Iris pigment epithelial cell (primary cell): ENCODE data around the gene COX10.
"Not testable (repeated sequence)": the region's sequence is repeated elsewhere in the genome, so short reads cannot be mapped to it uniquely, and the experiment has no call there.

ENCODE experiments used
- DNase-seq: peaks from one replicate; pipeline ENCODE4 v3.0.0-alpha.2; 2011; ENCODE audit warnings: low read depth

The COX10 gene

GRCh38 chr17:14179951-14180350 lies 110.6 kb downstream of the COX10 start:
- not testable (repeated sequence) for DNase-seq

- DNase-seq: not testable (repeated sequence)
Observed at GRCh38 chr17:14182084-14182483, 112.8 kb downstream of the COX10 start.

GRCh38 chr17:14184536-14184935 lies 115.2 kb downstream of the COX10 start:
- not testable (repeated sequence) for DNase-seq

- not testable (repeated sequence) for DNase-seq
Observed at GRCh38 chr17:14186443-14186842, 117.1 kb downstream of the COX10 start.

DNA sequence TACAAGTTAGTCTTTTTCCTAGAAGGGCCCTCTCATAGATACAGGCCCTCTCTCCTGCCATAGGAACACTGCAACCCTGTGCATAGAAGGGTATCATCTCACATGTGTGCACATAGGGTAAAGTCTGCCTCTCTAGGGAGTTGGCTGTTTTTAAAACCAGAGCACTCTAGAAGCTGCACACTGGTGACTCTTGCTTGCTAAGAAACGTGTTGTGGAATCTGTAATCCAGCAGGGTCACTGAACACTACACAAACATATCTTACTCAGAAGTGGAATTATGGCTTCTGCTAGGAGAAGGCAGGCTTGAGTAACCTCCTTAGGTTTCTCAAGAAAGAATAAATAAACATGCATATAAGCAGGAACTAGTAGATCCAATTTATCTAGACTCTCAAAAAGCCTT lies 121.5 kb downstream of the COX10 start:
- DNase-seq: peak; percentile 47

DNA sequence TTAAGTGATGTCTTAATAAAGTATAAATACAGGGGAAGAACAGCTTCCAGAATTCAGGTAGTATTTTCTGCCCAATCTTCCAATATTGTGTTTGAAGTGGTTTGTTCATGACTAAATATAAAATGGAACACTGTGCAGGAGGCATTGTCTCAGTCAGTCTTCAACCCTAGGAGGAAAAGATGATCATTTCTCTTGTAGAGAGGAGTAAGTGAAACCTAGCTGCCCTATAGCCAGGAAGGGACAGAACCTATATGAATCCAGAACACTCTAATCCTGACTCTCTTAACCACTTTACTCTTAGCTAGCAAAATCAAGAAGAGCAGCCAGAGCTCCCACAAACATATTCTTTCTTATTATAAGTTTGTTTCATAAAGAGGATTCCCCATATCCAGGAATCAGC lies 122.2 kb downstream of the COX10 start:
- not testable (repeated sequence) for DNase-seq

DNA sequence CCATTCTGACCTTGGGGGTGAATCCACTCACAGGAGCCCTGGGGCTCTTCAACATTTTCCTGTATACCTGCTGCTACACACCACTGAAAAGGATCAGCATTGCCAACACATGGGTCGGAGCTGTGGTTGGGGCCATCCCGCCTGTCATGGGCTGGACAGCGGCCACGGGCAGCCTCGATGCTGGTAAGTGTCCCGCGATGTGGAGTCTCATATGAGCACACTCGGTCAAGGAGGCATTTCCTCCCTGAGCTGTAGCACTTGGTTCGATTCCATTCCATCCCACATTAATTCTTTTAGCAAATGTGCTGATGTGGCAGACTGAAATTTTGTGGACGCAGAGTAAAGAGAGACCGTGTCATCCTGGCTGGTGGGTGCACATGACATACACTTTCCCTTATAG lies 122.7 kb downstream of the COX10 start:
- DNase-seq: not testable (repeated sequence)

DNA sequence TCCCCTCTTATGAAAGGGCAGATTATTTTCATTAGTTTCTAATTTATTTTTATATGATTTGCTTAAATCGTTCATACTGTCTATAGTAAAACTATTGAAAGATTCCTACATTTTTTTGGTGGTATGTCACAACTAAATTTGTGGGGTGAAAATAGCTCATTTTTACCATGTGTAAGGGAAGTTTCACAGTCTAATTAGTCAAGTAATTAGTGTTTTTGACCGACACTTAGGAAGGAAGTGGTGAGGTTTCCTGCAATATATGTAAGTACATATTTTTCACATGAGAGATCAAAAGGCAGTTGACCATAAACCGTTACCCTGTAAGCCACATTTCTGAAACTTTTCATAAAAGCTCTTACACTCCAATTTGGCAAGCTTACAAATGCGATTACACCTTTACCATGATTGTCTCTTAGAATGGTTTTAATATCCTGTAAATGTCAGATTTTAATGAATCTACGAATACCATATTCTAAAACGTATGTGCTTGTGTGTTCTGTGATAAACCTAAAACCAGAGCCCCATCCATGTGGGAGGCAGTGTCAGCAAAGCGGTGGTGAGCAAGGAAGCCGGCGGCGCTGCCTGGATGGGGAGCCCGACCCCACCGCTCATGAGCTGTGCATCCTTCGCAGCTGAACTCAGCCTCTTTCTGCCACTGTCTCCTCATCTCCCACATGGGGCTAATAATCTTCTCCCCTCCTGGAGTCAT lies 123.5 kb downstream of the COX10 start:
- not testable (repeated sequence) for DNase-seq

GRCh38 chr17:14196377-14196997 lies 127.2 kb downstream of the COX10 start:
- DNase-seq: no peak

DNA sequence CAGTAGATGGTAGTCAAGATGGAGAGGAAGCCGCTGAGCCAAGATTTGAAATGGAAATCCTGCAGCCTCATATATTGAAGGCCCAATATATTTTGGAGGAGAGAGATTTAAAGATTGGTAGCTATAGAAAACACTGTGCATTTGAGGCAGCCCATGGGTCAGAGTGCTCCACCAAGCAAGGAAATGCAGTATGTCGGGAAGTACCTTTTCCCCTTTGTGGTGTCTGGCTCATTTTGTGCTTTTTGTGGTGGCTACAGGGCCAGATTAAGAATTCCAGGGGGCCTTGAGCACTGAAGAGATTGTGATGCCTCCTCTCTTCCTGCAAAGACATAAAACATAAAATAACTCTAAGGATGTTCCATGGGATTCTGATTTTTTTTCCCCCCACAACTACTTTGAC lies 127.8 kb downstream of the COX10 start:
- no peak for DNase-seq

DNA sequence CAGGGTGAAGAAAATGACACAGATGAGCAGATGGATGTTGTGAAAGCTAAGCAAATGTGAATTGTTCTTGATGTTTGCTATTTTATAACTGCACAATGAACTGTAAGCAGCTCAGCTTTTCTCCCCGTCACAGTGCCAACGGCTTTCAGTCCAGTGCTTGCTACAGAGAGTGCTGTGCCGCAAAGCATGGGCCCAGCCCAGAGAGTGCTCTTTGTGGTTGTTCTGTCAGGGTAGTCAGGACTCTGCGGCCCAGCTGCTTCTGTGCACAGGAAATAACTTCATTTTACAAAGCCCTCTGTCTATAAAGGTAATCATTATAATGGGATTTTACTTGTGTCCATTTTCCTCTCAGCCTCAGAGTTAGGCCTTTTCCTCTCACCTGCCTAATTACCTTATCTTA lies 128.3 kb downstream of the COX10 start:
- no peak for DNase-seq

GRCh38 chr17:14198013-14198412 lies 128.7 kb downstream of the COX10 start:
- DNase-seq: no peak

GRCh38 chr17:14198575-14198974 lies 129.3 kb downstream of the COX10 start:
- DNase-seq: no peak

DNA sequence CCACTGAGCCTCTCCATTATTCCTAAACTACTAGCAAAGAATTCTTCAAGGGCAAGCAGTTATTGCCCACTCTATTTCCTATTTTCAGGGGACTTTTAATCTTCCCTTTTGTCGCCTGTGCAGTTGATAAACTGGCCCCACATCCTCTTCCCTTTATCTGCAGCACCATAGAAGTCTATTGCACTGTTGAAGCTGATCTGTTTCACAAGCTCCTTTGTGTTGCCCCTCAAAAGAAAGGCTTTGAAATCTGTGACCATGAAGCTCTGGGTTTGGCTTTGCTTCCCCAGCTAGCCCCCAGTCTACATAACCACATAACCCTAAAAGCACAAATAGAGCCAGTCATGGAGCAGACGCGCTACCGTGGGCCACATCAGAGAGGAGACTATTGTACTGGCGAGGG lies 130.3 kb downstream of the COX10 start:
- DNase-seq: no peak

GRCh38 chr17:14200354-14200753 lies 131.1 kb downstream of the COX10 start:
- no peak for DNase-seq

DNA sequence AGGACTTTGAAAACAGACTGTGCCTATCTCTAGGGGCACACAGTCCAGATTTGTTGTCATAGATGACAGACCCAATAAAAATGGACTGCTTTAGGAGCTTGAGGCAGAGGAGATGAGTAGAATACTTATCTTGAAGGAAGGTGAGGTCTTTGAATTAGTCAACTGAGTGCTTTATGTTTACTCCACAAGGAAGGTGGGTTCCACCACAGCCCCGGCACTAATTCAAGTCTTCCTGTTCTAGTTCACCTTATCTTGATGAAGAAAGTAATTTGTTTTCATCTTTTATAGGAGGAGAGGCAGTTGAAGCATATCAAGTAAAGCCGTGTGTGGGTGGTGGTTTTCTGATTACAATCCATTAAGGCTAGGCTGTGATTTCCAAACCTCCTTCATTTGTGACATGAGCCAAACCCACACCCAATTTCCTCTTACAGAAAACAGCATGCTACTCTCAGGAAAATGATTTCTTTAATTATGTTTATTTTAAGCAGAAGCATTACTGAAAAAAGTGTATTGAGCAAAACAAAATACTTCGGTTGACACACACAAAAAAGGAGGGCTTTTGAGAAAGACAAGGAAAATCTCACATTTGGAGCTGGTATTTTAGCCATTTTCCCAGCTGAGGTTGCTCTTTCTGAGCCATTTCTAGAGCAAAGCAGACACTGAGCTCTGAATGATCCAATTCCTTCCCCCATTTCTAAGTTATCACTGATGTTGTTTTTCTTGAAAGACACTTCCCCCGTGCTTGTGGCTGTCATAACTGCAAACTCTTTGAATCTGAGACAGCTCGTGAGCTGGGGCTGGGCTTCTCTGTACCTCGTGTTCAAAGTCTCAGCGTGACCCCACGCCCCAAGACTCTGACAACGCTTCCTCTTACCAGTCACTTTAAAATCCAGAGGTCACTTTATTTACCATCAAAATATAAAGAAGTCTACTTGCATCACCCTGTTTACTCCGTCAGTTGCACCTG lies 132.0 kb downstream of the COX10 start:
- DNase-seq: peak; percentile 53

- DNase-seq: no peak
Observed at GRCh38 chr17:14201988-14202380, 132.7 kb downstream of the COX10 start.

DNA sequence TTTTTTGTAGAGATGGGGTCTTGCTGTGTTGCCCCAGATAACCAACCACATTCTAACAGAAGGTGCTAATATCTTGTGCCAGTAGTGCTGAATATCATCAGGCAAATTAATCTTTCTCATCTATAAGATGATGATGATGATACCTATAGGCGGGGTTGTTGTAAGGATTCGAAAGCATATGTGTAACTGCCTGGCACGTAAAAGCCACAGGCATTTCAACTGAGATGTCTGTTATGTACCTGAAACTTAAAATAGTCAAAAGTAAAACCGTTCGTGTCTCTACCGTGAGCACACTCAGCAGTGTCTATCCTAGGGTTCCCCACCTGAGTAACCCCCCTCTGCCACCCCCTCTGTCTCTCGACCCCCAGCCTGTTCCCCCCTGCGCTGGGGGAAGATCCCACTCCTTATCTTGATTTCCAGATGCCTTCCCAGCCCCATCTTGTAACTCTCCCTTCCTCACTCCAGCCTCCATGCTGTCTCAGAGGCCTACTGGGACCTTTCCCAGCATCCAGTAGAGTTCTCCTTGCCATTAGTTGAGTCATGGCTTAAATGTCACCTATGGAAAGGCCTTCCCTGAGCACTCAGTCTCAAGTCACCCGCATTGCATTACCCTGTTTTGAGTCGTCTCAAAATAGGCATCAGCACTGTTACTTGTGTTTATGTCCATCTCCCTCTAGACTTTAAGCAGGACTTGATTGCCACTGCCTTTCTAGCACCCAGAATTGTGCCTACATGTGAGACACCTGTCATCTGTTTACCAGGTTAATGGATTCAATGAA lies 133.3 kb downstream of the COX10 start:
- DNase-seq: no peak

GRCh38 chr17:14203388-14203787 lies 134.1 kb downstream of the COX10 start:
- peak; percentile 24 for DNase-seq

- DNase-seq: no peak
Observed at GRCh38 chr17:14204084-14204483, 134.8 kb downstream of the COX10 start.

- no peak for DNase-seq
Observed at GRCh38 chr17:14204546-14204945, 135.2 kb downstream of the COX10 start.

GRCh38 chr17:14205380-14205779 lies 136.1 kb downstream of the COX10 start:
- DNase-seq: no peak
